ENCODE data around the gene TNFRSF21.

DNA sequence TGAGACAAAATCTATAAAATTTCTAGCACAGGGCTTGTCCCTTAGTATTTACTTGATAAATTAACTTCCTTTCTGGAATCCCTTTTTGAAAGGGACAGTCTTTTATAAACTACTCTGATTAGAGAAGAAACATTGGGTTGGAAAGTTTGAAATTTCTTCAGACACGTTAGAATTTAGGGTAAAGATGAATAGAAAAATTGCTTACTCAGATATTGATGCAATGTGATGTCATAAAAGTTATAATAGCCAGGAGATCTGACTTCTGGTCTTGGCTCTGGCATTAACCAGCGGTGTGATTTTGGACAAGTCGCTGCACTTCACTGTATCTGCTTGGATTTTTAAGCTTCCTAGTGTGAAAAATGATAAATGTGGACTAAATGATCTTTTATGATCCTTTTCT is 9.7 kb upstream of the TNFRSF21 start:
- TF ChIP-seq, protein P1, sequence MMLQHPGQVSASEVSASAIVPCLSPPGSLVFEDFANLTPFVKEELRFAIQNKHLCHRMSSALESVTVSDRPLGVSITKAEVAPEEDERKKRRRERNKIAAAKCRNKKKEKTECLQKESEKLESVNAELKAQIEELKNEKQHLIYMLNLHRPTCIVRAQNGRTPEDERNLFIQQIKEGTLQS (CRISPR knock-in tag; conservative IDR thresholded peaks at IDR 0.05): no peak
- TF ChIP-seq CTCF (IDR thresholded peaks at IDR 0.05) (no peak), NR3C1 (CRISPR knock-in tag; conservative IDR thresholded peaks at IDR 0.05; ENCODE audit: low read depth) (no peak), FOXP1 (CRISPR knock-in tag; IDR thresholded peaks at IDR 0.05; ENCODE audit: borderline replicate concordance) (no peak), ZNF512 (CRISPR knock-in tag; IDR thresholded peaks at IDR 0.05; ENCODE audit: borderline replicate concordance) (no peak), RELA (CRISPR knock-in tag; IDR thresholded peaks at IDR 0.05; ENCODE audit: borderline replicate concordance) (no peak)
- TF ChIP-seq, protein P2, sequence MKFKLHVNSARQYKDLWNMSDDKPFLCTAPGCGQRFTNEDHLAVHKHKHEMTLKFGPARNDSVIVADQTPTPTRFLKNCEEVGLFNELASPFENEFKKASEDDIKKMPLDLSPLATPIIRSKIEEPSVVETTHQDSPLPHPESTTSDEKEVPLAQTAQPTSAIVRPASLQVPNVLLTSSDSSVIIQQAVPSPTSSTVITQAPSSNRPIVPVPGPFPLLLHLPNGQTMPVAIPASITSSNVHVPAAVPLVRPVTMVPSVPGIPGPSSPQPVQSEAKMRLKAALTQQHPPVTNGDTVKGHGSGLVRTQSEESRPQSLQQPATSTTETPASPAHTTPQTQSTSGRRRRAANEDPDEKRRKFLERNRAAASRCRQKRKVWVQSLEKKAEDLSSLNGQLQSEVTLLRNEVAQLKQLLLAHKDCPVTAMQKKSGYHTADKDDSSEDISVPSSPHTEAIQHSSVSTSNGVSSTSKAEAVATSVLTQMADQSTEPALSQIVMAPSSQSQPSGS (CRISPR knock-in tag; IDR thresholded peaks at IDR 0.05; ENCODE audit: borderline replicate concordance, low read depth): no peak

Measured in WTC11 (cell line).